IPS-20b (cell line): ENCODE results near the gene RARB.

Source experiments
- H3K27ac ChIP-seq: one replicate; pipeline ENCODE4 v1.5.1; 2013; ENCODE audit warnings: low read length
- H3K27me3 ChIP-seq: 2 replicates; pipeline ENCODE4 v1.6.1; 2013; ENCODE audit warnings: mild to moderate bottlenecking, low read length, inconsistent platforms; ENCODE audit not compliant: insufficient read depth
- H3K36me3 ChIP-seq: 2 replicates; pipeline ENCODE4 v1.6.1; 2013; ENCODE audit warnings: low read depth, mild to moderate bottlenecking, inconsistent platforms, low read length, moderate library complexity; ENCODE audit not compliant: insufficient read depth
- H3K4me1 ChIP-seq: 2 replicates; pipeline ENCODE4 v1.6.1; 2013; ENCODE audit warnings: mild to moderate bottlenecking, control low read depth, inconsistent platforms, low read length, moderate library complexity; ENCODE audit not compliant: insufficient read depth
- H3K4me3 ChIP-seq: 2 replicates; pipeline ENCODE4 v1.5.1; 2013; ENCODE audit warnings: mild to moderate bottlenecking, low read length, inconsistent platforms
- H3K9ac ChIP-seq: 2 replicates; pipeline ENCODE4 v1.6.1; 2013; ENCODE audit warnings: low read depth, mild to moderate bottlenecking, inconsistent platforms, low read length, moderate library complexity
- H3K9me3 ChIP-seq: 2 replicates; pipeline ENCODE4 v1.6.1; 2013; ENCODE audit warnings: mild to moderate bottlenecking, low read depth, low read length, inconsistent platforms; ENCODE audit not compliant: insufficient read depth

RARB gene

DNA sequence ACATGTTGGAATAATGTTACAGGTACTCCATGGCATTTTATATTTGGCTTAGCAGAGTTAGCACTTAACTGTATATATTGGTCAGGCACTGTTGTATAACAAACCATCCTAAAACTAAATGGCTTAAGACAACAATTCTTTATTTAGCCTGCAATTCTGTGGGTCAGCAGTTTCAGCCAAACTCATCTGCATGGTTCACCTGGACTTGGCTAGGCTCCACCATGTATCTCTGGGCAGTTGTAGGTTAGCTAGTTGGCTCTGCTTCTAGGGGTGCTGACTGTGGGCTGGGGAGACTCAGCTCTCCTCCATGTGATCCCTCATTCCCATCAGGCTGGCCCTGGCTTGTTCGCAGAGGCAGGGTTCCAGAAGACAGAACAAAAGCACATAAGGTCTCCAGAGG is 34.4 kb downstream of the RARB start:
- no peaks in the 10 kb centered on the region for H3K4me1 ChIP-seq
- no peak overlapping the region for H3K27ac ChIP-seq
- H3K4me3 ChIP-seq: no peak overlapping the region
- no peak overlapping the region for H3K9ac ChIP-seq
- H3K36me3 ChIP-seq: no peaks in the 10 kb centered on the region
- H3K9me3 ChIP-seq: no peaks in the 10 kb centered on the region
- H3K27me3 ChIP-seq: no peaks in the 10 kb centered on the region

- Histone ChIP-seq H3K9me3 (no peaks in the 10 kb centered on the region), H3K27me3 (no peaks in the 10 kb centered on the region), H3K27ac (no peak overlapping the region), H3K36me3 (no peaks in the 10 kb centered on the region), H3K4me1 (no peaks in the 10 kb centered on the region), H3K9ac (no peak overlapping the region), H3K4me3 (no peak overlapping the region)
Observed at GRCh38 chr3:25463836-25464418, 35.9 kb downstream of the RARB start.

GRCh38 chr3:25465266-25465860 is 37.3 kb downstream of the RARB start:
- H3K4me3 ChIP-seq: no peak overlapping the region
- H3K27me3 ChIP-seq: no peaks in the 10 kb centered on the region
- H3K4me1 ChIP-seq: no peaks in the 10 kb centered on the region
- H3K36me3 ChIP-seq: no peaks in the 10 kb centered on the region
- H3K9ac ChIP-seq: no peak overlapping the region
- H3K27ac ChIP-seq: no peak overlapping the region
- H3K9me3 ChIP-seq: no peaks in the 10 kb centered on the region

- Histone ChIP-seq H3K4me1 (0 out of 2 replicates have a peak, but pooled peaks cover 7% of the 10 kb centered on the region), H3K9me3 (no peaks in the 10 kb centered on the region), H3K9ac (no peak overlapping the region)
Observed at GRCh38 chr3:25468866-25469319, 40.8 kb downstream of the RARB start.

GRCh38 chr3:25469558-25469957 is 41.5 kb downstream of the RARB start:
- H3K27me3 ChIP-seq: no peaks in the 10 kb centered on the region
- H3K4me3 ChIP-seq: no peak overlapping the region
- 0 out of 2 replicates have a peak, but pooled peaks cover 7% of the 10 kb centered on the region for H3K4me1 ChIP-seq
- no peaks in the 10 kb centered on the region for H3K9me3 ChIP-seq
- H3K27ac ChIP-seq: no peak overlapping the region
- no peak overlapping the region for H3K9ac ChIP-seq
- H3K36me3 ChIP-seq: no peaks in the 10 kb centered on the region

More at GRCh38 chr3:25468866-25469319, 40.8 kb downstream of the RARB start:
- no peaks in the 10 kb centered on the region for H3K36me3 ChIP-seq
- H3K27ac ChIP-seq: no peak overlapping the region
- no peak overlapping the region for H3K4me3 ChIP-seq
- no peaks in the 10 kb centered on the region for H3K27me3 ChIP-seq

GRCh38 chr3:25471081-25471768 is 43.2 kb downstream of the RARB start:
- no peaks in the 10 kb centered on the region for H3K9me3 ChIP-seq
- no peak overlapping the region for H3K9ac ChIP-seq
- no peak overlapping the region for H3K4me3 ChIP-seq
- H3K4me1 ChIP-seq: 0 out of 2 replicates have a peak, but pooled peaks cover 7% of the 10 kb centered on the region
- H3K27me3 ChIP-seq: no peaks in the 10 kb centered on the region
- no peaks in the 10 kb centered on the region for H3K36me3 ChIP-seq
- H3K27ac ChIP-seq: no peak overlapping the region

DNA sequence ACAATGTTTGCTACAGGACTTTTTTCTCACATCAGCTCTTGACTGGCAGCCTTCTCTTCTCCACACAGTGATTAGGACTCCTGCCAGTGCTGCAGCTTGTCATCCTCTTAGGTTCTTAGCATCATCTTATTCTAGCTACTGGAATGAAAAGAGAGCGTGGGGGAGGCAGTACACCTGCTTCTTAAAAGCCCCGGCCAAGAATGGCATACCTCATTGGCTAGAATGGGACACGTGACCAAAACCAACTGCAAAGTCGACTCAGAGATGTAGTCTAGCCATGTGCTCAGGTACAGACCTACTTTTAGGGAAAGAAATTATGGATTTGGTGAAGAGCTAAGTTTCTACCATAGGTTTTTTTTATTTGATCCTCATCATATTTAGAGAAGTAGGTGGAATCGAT is 44.1 kb downstream of the RARB start:
- Histone ChIP-seq H3K36me3 (no peaks in the 10 kb centered on the region), H3K4me3 (no peak overlapping the region), H3K4me1 (0 out of 2 replicates have a peak, but pooled peaks cover 7% of the 10 kb centered on the region), H3K27ac (no peak overlapping the region), H3K9ac (no peak overlapping the region), H3K27me3 (no peaks in the 10 kb centered on the region), H3K9me3 (no peaks in the 10 kb centered on the region)

DNA sequence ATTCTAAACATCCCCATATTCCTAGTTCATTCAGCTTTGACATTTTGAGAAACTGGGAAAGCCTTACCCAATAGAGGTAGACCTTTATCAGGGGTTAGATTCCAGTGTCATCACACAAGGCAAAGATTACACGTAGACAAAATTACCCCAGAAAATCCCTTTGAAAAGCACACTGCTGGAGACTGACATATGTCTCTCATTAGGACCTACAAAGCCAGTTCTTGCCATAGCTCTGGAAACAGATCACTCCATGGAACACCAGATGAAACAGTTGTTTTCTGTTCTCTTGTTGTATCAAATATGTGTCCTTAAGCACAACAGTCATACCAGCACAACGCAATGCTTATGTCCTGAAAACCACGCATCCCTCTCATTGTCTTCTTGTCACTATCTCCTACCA is 44.7 kb downstream of the RARB start:
- 0 out of 2 replicates have a peak, but pooled peaks cover 7% of the 10 kb centered on the region for H3K4me1 ChIP-seq
- no peaks in the 10 kb centered on the region for H3K27me3 ChIP-seq
- H3K27ac ChIP-seq: no peak overlapping the region
- H3K9me3 ChIP-seq: no peaks in the 10 kb centered on the region
- H3K4me3 ChIP-seq: no peak overlapping the region
- no peaks in the 10 kb centered on the region for H3K36me3 ChIP-seq
- H3K9ac ChIP-seq: no peak overlapping the region

GRCh38 chr3:25473246-25473645 is 45.2 kb downstream of the RARB start:
- H3K4me1 ChIP-seq: 0 out of 2 replicates have a peak, but pooled peaks cover 7% of the 10 kb centered on the region
- H3K27ac ChIP-seq: no peak overlapping the region
- no peaks in the 10 kb centered on the region for H3K27me3 ChIP-seq
- H3K4me3 ChIP-seq: no peak overlapping the region
- H3K9me3 ChIP-seq: no peaks in the 10 kb centered on the region
- H3K9ac ChIP-seq: no peak overlapping the region
- H3K36me3 ChIP-seq: no peaks in the 10 kb centered on the region

DNA sequence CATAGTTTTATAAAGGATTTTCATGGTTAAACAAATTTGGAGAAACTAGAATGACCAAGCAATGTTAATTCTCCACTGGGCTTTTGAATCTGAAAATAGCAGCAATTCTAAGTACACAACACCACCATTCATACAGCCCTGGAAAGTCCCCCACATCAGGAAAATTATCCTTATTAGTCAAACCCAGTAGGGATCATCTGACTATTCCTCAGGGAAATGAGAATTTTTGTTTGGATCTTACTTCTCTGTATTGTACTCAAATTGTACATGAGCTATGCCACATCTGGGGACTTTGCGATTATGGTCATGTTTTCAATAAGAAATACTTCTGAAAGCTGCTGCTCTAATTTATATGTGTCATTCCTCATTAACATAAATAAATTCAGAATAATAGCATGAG is 46.0 kb downstream of the RARB start:
- H3K27ac ChIP-seq: no peak overlapping the region
- 0 out of 2 replicates have a peak, but pooled peaks cover 7% of the 10 kb centered on the region for H3K4me1 ChIP-seq
- H3K9ac ChIP-seq: no peak overlapping the region
- no peak overlapping the region for H3K4me3 ChIP-seq
- no peaks in the 10 kb centered on the region for H3K9me3 ChIP-seq
- H3K27me3 ChIP-seq: no peaks in the 10 kb centered on the region
- no peaks in the 10 kb centered on the region for H3K36me3 ChIP-seq

- H3K4me3 ChIP-seq: no peak overlapping the region
- H3K4me1 ChIP-seq: 0 out of 2 replicates have a peak, but pooled peaks cover 7% of the 10 kb centered on the region
- no peaks in the 10 kb centered on the region for H3K9me3 ChIP-seq
- no peak overlapping the region for H3K27ac ChIP-seq
- no peaks in the 10 kb centered on the region for H3K27me3 ChIP-seq
- H3K36me3 ChIP-seq: no peaks in the 10 kb centered on the region
- H3K9ac ChIP-seq: no peak overlapping the region
Observed at GRCh38 chr3:25476639-25477038, 48.6 kb downstream of the RARB start.
